ENCODE measurements around the gene SHROOM3. TPM values are rescaled to one million over a fixed set of nuclear protein-coding genes. Genes with fewer than 3 reads are reported as not detected.
A peak's percentile ranks its signal among the peaks of the same experiment; 100 is the strongest.

SHROOM3 gene
- total RNA-seq, 1 experiment from 2014 or later = 27.6 TPM

- Histone ChIP-seq H4K8ac (replicated peaks; ENCODE audit: insufficient read length, low read depth, low read length) (no peak overlapping the region), H3T11ph (ENCODE audit: low read length) (no peak overlapping the region), H4K20me1 (ENCODE audit: control insufficient read depth, insufficient read depth, insufficient read length) (peaks cover 2% of the 10 kb centered on the region), H4K91ac (ENCODE audit: insufficient read length, low read depth, low read length) (no peak overlapping the region), H3K79me2 (ENCODE audit: insufficient read depth, low read length) (peaks cover 5% of the 10 kb centered on the region; the same call in 1 of the 2 replicates), H3K23me2 (ENCODE audit: insufficient read length, low read depth, low read length, poor library complexity, severe bottlenecking) (no peaks in the 10 kb centered on the region), H3K14ac (ENCODE audit: insufficient read depth, low read length) (no peak overlapping the region), H3K79me1 (ENCODE audit: insufficient read depth, low read depth, low read length, poor library complexity, severe bottlenecking) (peaks cover 2% of the 10 kb centered on the region), H2AK5ac (ENCODE audit: insufficient read length, low read length) (no peak overlapping the region), H3K9me3 (ENCODE audit: control insufficient read depth, low read depth, low read length) (no peaks in the 10 kb centered on the region), H3K4ac (ENCODE audit: low read depth, low read length) (no peak overlapping the region), H4K5ac (ENCODE audit: insufficient read length, low read depth, low read length) (no peak overlapping the region), H3K23ac (ENCODE audit: insufficient read length, low read depth, low read length) (no peak overlapping the region), H3K27me3 (ENCODE audit: insufficient read depth, low read length) (no peaks in the 10 kb centered on the region), H2BK120ac (ENCODE audit: low read depth, low read length, poor library complexity, severe bottlenecking) (no peak overlapping the region), H2BK5ac (ENCODE audit: insufficient read length, low read length) (no peak overlapping the region), H3K4me2 (ENCODE audit: insufficient read depth, insufficient read length, low read length) (no peak overlapping the region), H2BK12ac (ENCODE audit: insufficient read length, low read depth, low read length) (no peak overlapping the region), H2AFZ (ENCODE audit: low read length) (no peak overlapping the region), H3K9ac (ENCODE audit: extremely low read depth, insufficient read length, low read length) (no peak overlapping the region), H3K4me1 (ENCODE audit: insufficient read depth, low read length) (peaks cover 14% of the 10 kb centered on the region; the same call in 1 of the 2 replicates), H3K27ac (ENCODE audit: insufficient read length, low read depth, low read length) (peak overlapping the region; percentile 55), H2BK15ac (ENCODE audit: low read depth, low read length) (no peak overlapping the region), H3K18ac (ENCODE audit: insufficient read length, low read depth, low read length) (no peak overlapping the region), H2BK20ac (ENCODE audit: low read depth, low read length, poor library complexity, severe bottlenecking) (no peak overlapping the region), H3K56ac (ENCODE audit: insufficient read length, low read depth, low read length) (no peak overlapping the region)
- H3K36me3 Mint-ChIP-seq (ENCODE audit: insufficient read depth in 1 of 3, low read depth in 3 of 3) = peaks cover 16 to 33% (median 27%) of the 10 kb centered on the region in 3 experiments; a peak in 6 of 7 replicates
- no CpG with 5 or more reads among the region's 1 CpG for WGBS (ENCODE audit: extremely low coverage, insufficient read length, low lambda C conversion rate)
- H3K4me1 Mint-ChIP-seq = peaks cover 64 to 69% of the 10 kb centered on the region in 2 experiments
- no peaks in the 10 kb centered on the region for H3K9me3 Mint-ChIP-seq
- H3K4me3 Mint-ChIP-seq = no peak overlapping the region
- no peaks in the 10 kb centered on the region for H3K27me3 Mint-ChIP-seq (ENCODE audit: low read depth)
- DNase-seq = no peak
- peak overlapping the region; percentile 24 to 68 (median 62); a peak in 5 of 7 replicates for H3K27ac Mint-ChIP-seq
- no peak for TF ChIP-seq CTCF (conservative IDR thresholded peaks at IDR 0.05)
Measured at GRCh38 chr4:76729980-76730379, 295.0 kb downstream of the SHROOM3 start.
